22Rv1 (cell line): ENCODE measurements around the gene RFTN1.

ENCODE experiments used
- CTCF ChIP-seq: fragments of 450-650 bp; IDR thresholded peaks from 2 replicates; pipeline ENCODE4 v1.5.1; 2017; ENCODE audit warnings: mild to moderate bottlenecking
- ZFX ChIP-seq: fragments of 450-650 bp; IDR thresholded peaks from 2 replicates; pipeline ENCODE4 v1.6.1; 2017; ENCODE audit warnings: antibody characterized with exemption, borderline replicate concordance

GRCh38 chr3:16349986-16350596 lies 163.4 kb downstream of the RFTN1 start:
- no peak for TF ChIP-seq CTCF
- TF ChIP-seq ZFX: no peak
